Measurements from ENCODE around the gene PRND.

The PRND gene, protein sequence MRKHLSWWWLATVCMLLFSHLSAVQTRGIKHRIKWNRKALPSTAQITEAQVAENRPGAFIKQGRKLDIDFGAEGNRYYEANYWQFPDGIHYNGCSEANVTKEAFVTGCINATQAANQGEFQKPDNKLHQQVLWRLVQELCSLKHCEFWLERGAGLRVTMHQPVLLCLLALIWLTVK

DNA sequence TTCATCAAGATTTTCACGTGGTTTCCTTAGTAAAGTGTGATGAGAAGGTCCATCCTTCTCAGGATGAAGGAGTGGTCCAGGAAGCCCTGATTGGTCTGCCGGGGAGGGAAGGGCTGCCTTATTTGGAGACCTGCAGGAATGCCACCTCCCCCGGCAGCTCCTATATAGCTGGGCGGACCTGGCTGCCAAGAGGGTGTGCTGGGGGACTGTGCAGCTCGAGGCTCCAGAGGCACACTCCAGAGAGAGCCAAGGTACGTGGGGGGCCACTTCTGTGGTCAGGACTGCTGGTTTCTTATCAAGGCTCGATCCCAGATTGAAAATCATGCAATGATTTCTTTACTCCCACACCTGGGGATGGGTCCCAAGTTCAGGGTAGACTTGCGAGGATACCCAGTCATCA lies at the start of gene PRND:
Gene PRND, plus strand, starts transcription at position 191 of the 400 bp plus-strand sequence. CDS start 2,643 bp downstream, outside the sequence.
- H3K4me3 ChIP-seq (replicated peaks; ENCODE audit: low read depth, low read length) = no peak within 1 kb of the TSS
- DNase-seq (ENCODE audit: extremely low read depth, low read depth) = no peak
- TF ChIP-seq, protein P1, sequence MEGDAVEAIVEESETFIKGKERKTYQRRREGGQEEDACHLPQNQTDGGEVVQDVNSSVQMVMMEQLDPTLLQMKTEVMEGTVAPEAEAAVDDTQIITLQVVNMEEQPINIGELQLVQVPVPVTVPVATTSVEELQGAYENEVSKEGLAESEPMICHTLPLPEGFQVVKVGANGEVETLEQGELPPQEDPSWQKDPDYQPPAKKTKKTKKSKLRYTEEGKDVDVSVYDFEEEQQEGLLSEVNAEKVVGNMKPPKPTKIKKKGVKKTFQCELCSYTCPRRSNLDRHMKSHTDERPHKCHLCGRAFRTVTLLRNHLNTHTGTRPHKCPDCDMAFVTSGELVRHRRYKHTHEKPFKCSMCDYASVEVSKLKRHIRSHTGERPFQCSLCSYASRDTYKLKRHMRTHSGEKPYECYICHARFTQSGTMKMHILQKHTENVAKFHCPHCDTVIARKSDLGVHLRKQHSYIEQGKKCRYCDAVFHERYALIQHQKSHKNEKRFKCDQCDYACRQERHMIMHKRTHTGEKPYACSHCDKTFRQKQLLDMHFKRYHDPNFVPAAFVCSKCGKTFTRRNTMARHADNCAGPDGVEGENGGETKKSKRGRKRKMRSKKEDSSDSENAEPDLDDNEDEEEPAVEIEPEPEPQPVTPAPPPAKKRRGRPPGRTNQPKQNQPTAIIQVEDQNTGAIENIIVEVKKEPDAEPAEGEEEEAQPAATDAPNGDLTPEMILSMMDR (IDR thresholded peaks at IDR 0.05; ENCODE audit: low read depth, low read length, missing control alignments) = no peak

DNA sequence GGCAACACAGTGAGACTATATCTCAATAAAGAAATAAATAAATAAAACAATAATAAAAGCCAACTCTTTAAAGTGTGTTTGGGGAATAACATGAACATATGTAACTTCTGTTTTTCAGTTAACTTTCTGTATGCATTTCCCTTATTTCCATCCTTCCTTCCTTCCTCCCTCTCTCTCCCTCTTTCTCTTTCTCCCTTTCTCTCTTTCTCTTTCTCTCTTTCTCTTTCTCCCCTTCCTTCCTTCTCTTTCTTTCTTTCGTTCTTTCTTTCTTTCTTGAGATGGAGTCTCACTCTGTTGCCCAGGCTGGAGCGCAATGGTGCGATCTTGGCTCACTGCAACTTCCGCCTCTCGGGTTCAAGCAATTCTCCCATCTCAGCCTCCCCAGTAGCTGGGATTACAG lies 48.8 kb upstream of the PRND start:
- no peak overlapping the region for H3K4me3 ChIP-seq (replicated peaks; ENCODE audit: low read depth, low read length)
- TF ChIP-seq, protein P1 (IDR thresholded peaks at IDR 0.05; ENCODE audit: low read depth, low read length, missing control alignments) = no peak
- DNase-seq (ENCODE audit: extremely low read depth, low read depth) = no peak

DNA sequence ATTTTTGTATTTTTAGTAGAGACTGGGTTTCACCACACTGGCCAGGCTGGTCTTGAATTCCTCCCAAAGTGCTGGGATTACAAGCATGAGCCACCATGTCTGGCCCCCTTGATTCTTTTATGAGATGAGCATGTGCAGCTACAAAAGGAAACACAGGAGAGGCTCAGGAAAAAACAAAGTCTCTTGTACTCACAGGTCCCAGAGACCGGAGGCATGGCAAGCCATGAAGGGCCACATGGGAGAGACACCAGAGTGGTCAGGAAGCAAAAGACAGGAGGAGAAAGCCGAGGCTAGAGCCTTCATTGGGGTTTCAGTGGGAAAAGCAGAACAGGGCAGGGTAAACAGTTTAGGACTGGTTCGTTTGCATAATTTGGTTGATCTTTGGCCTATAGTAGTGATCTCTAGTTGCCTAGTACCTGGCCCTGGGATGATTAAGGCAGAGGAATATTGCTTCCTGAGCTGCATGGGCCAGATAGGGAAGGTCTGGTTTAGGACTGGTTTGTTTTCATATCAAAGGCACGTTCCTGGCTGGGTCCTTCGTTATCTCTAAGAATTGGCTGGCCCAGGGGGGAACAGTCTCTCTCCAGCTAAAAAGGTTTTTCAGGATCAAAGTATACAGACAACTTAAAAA lies 48.2 kb upstream of the PRND start:
- H3K4me3 ChIP-seq (replicated peaks; ENCODE audit: low read depth, low read length) = no peak overlapping the region
- TF ChIP-seq, protein P1 (IDR thresholded peaks at IDR 0.05; ENCODE audit: low read depth, low read length, missing control alignments) = no peak
- DNase-seq (ENCODE audit: extremely low read depth, low read depth) = no peak

DNA sequence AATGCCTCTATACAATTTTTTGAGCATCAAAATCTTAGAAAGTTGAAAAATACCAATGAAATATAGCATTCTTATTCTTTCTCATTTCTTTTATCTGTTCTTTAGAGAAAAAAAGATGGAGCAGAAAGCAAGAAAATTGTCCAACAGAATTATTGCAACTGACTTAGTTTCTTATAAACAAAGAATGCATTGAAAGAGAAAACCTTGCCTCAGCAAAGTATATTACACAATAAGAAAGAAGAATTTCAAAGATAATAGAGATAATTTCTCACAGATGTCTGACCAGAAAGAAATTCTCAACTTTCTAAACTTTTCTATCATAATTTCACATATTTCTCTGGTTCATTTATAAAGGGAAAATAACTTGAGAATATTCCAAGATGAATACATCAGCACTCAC lies 47.0 kb upstream of the PRND start:
- no peak for DNase-seq (ENCODE audit: extremely low read depth, low read depth)
- TF ChIP-seq, protein P1 (IDR thresholded peaks at IDR 0.05; ENCODE audit: low read depth, low read length, missing control alignments) = no peak
- no peak overlapping the region for H3K4me3 ChIP-seq (replicated peaks; ENCODE audit: low read depth, low read length)

DNA sequence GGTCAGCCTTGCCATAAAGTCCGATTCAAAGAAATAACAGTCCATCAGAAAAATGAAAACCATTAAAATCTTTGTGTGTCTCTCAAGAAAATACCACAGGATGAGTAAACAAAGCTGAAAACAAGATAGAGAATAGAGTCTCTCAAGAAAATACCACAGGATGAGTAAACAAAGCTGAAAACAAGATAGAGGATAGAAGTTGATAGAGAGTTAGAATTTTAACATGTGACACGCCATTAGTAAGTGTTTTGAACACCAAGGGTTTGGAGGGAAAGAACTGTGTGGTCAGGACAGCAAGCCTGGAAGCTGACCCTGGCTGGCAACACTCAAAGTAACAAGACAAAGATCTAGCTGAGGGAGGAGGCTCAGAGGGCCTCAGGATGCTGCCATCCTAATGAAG lies 43.9 kb upstream of the PRND start:
- H3K4me3 ChIP-seq (replicated peaks; ENCODE audit: low read depth, low read length) = no peak overlapping the region
- DNase-seq (ENCODE audit: extremely low read depth, low read depth) = no peak
- TF ChIP-seq, protein P1 (IDR thresholded peaks at IDR 0.05; ENCODE audit: low read depth, low read length, missing control alignments) = no peak

DNA sequence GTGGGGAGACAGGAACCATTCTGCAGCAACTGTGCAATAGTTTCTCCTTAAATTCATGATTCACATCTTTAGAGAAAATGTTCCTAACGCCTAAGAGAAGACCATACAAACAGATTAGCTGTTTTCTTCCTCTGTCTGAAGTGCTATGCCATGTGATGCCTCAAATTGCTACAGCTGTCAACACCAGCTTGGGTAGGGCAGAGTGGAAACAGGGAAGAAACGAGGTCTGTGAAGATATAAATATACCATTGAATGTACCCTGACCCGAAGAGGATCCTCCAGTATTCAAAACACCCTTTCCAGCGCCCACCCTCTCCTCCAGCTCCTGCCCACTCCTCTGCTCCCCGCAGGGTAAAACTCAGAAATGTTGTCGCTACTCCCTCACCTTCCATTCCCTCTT lies 40.3 kb upstream of the PRND start:
- TF ChIP-seq, protein P1 (IDR thresholded peaks at IDR 0.05; ENCODE audit: low read depth, low read length, missing control alignments) = no peak
- H3K4me3 ChIP-seq (replicated peaks; ENCODE audit: low read depth, low read length) = no peak overlapping the region
- no peak for DNase-seq (ENCODE audit: extremely low read depth, low read depth)

All from HFF-Myc (cell line).